ENCODE data around the gene SEC23A.
"Not testable (repeated sequence)": the region's sequence is repeated elsewhere in the genome, so short reads cannot be mapped to it uniquely, and the experiment has no call there.

SEC23A gene

GRCh38 chr14:39091716-39092115 is 11.3 kb downstream of the SEC23A start:
- no peak for DNase-seq

- no peak for DNase-seq
Measured at GRCh38 chr14:39090548-39091111, 12.4 kb downstream of the SEC23A start.

- DNase-seq, result no peak
Measured at GRCh38 chr14:39087493-39087892, 15.5 kb downstream of the SEC23A start.

- DNase-seq, result no peak
Measured at GRCh38 chr14:39085933-39086332, 17.1 kb downstream of the SEC23A start.

GRCh38 chr14:39083127-39083526 is 19.9 kb downstream of the SEC23A start:
- no peak for DNase-seq

GRCh38 chr14:39080886-39081285 is 22.1 kb downstream of the SEC23A start:
- DNase-seq, result no peak

GRCh38 chr14:39071096-39071495 is 31.9 kb downstream of the SEC23A start:
- DNase-seq, result no peak

- no peak for DNase-seq
Measured at GRCh38 chr14:39069923-39070322, 33.1 kb downstream of the SEC23A start.

- not testable (repeated sequence) for DNase-seq
Measured at GRCh38 chr14:39069169-39069805, 33.7 kb downstream of the SEC23A start.

- peak in 3 of 4 experiments; percentile 3 to 34 (median 27) for DNase-seq
Measured at GRCh38 chr14:39060818-39061437, 42.1 kb downstream of the SEC23A start.

- no peak for DNase-seq
Measured at GRCh38 chr14:39055786-39056474, 47.1 kb downstream of the SEC23A start.

- not testable (repeated sequence) for DNase-seq
Measured at GRCh38 chr14:39052869-39053454, 50.1 kb downstream of the SEC23A start.

- DNase-seq, result peak; percentile 16 to 54 (median 42)
Measured at GRCh38 chr14:39050389-39050788, 52.6 kb downstream of the SEC23A start.

- not testable (repeated sequence) for DNase-seq
Measured at GRCh38 chr14:39045889-39046288, 57.1 kb downstream of the SEC23A start.

GRCh38 chr14:39043352-39043943 is 59.6 kb downstream of the SEC23A start:
- DNase-seq, result no peak

GRCh38 chr14:39040529-39040928 is 62.5 kb downstream of the SEC23A start:
- DNase-seq, result no peak

- DNase-seq, result no peak
Measured at GRCh38 chr14:39038542-39038941, 64.5 kb downstream of the SEC23A start.

- no peak for DNase-seq
Measured at GRCh38 chr14:39036760-39037159, 66.3 kb downstream of the SEC23A start.

- DNase-seq, result peak in 2 of 4 experiments; percentile 3 to 33
Measured at GRCh38 chr14:39035336-39035735, 67.7 kb downstream of the SEC23A start.

- no peak for DNase-seq
Measured at GRCh38 chr14:39034481-39035296, 68.3 kb downstream of the SEC23A start.

- DNase-seq, result no peak
Measured at GRCh38 chr14:39033371-39033770, 69.7 kb downstream of the SEC23A start.

- no peak for DNase-seq
Measured at GRCh38 chr14:39030209-39030608, 72.8 kb downstream of the SEC23A start.

Data from suppressor macrophage (primary cell).